Endothelial cell of umbilical vein (primary cell): Measurements from ENCODE around the gene ATP2B2. TPM values are rescaled to one million over a fixed set of nuclear protein-coding genes. Genes with fewer than 3 reads are reported as not detected.

Source experiments
- BruUV-seq: library from RNA; stranded (reverse); fragments of 400-500 nt; replicated peaks from 2 replicates; lab custom pipeline; 2021; lab: Mats Ljungman, UMichigan
- CTCF ChIA-PET: fragments of 300-600, 350-600 bp; sonication (Branson Sonifier 250); formaldehyde crosslinking; loops from one replicate; lab custom pipeline; 2021; ENCODE audit warnings: antibody characterized with exemption, inconsistent platforms; lab: Charles Lee
- POLR2A ChIA-PET: fragments of 300-600, 350-600 bp; sonication (Branson Sonifier 250); formaldehyde crosslinking; loops from one replicate; lab custom pipeline; 2021; ENCODE audit warnings: antibody characterized with exemption, inconsistent platforms; lab: Charles Lee
- DNase-seq: peaks from one replicate; pipeline ENCODE4 v3.0.0-alpha.2; 2011; ENCODE audit warnings: low read depth, low spot score
- FAIRE-seq: peaks from 2 replicates; lab custom pipeline; 2011; peaks lifted over from hg19 to GRCh38; lab: Jason Lieb, UNC
- H2AFZ ChIP-seq: 2 replicates; pipeline ENCODE4 v1.6.0; 2012; ENCODE audit warnings: low read depth, low read length, control low read depth, inconsistent platforms
- H3K27ac ChIP-seq: 2 replicates; pipeline ENCODE4 v1.5.1; 2011; ENCODE audit warnings: low read depth, mild to moderate bottlenecking, control low read depth, low read length, moderate library complexity; ENCODE audit not compliant: insufficient read depth
- H3K27me3 ChIP-seq, 2 experiments: 2 replicates each; pipeline versions ENCODE4 v1.6.0 to v1.6.1; 2011; ENCODE audit warnings: low read length in 2 of 2, mixed read lengths in 1 of 2; ENCODE audit not compliant: control insufficient read depth in 2 of 2, insufficient read depth in 2 of 2
- H3K36me3 ChIP-seq, 2 experiments: 2 replicates in 1 of 2; 3 replicates in 1 of 2; pipeline ENCODE4 v1.5.1; 2011; ENCODE audit warnings: low read length in 2 of 2, mild to moderate bottlenecking in 1 of 2, moderate library complexity in 1 of 2; ENCODE audit not compliant: control insufficient read depth in 2 of 2, insufficient read depth in 2 of 2; ENCODE audit errors: extremely low read depth in 1 of 2
- H3K4me1 ChIP-seq: 3 replicates; pipeline ENCODE4 v1.5.1; 2011; ENCODE audit warnings: mild to moderate bottlenecking, low read length; ENCODE audit not compliant: control insufficient read depth, insufficient read depth; ENCODE audit errors: extremely low read depth
- H3K4me2 ChIP-seq: 2 replicates; pipeline ENCODE4 v1.6.1; 2011; ENCODE audit warnings: low read length, control low read depth, mixed read lengths; ENCODE audit not compliant: insufficient read depth
- H3K4me3 ChIP-seq, 3 experiments: fragments of 200-600 bp in 1 of 3; sonication (generic), shearing (Covaris generic) in 1 of 3; replicated peaks in 1 of 3; 2 replicates each; pipeline ENCODE4 v1.5.1; 2011 to 2016; ENCODE audit warnings: control low read depth in 3 of 3, low read length in 3 of 3, mild to moderate bottlenecking in 2 of 3, inconsistent platforms in 1 of 3, low read depth in 1 of 3, moderate library complexity in 1 of 3; ENCODE audit not compliant: insufficient read depth in 1 of 3
- H3K79me2 ChIP-seq: 2 replicates; pipeline ENCODE4 v1.6.0; 2012; ENCODE audit warnings: low read length, inconsistent platforms; ENCODE audit not compliant: control insufficient read depth, insufficient read depth
- H3K9ac ChIP-seq: replicated peaks from 2 replicates; pipeline ENCODE3; 2011; ENCODE audit warnings: low read length, control low read depth; ENCODE audit not compliant: insufficient read depth; ENCODE audit errors: extremely low read depth
- H3K9me1 ChIP-seq: replicated peaks from 3 replicates; pipeline ENCODE4 v1.6.0; 2011; ENCODE audit warnings: mild to moderate bottlenecking, low read length; ENCODE audit not compliant: control insufficient read depth, insufficient read depth; ENCODE audit errors: extremely low read depth
- H3K9me3 ChIP-seq: replicated peaks from 2 replicates; pipeline ENCODE4 v1.5.1; 2012; ENCODE audit warnings: low read length, inconsistent platforms; ENCODE audit not compliant: control insufficient read depth, insufficient read depth
- H4K20me1 ChIP-seq: replicated peaks from 2 replicates; pipeline ENCODE3; 2011; ENCODE audit warnings: mild to moderate bottlenecking, low read length; ENCODE audit not compliant: control insufficient read depth, insufficient read depth; ENCODE audit errors: extremely low read depth
- EZH2 ChIP-seq: IDR thresholded peaks from 2 replicates; pipeline ENCODE4 v1.6.1; 2012; ENCODE audit warnings: borderline replicate concordance, low read depth, mild to moderate bottlenecking, moderate library complexity, low read length, inconsistent platforms; ENCODE audit not compliant: severe bottlenecking
- FOS ChIP-seq: IDR thresholded peaks from 2 replicates; pipeline ENCODE4 v1.6.1; 2011; ENCODE audit warnings: mild to moderate bottlenecking, low read length, moderate library complexity, borderline replicate concordance; ENCODE audit not compliant: insufficient read depth
- GATA2 ChIP-seq: IDR thresholded peaks from 2 replicates; pipeline ENCODE4 v1.7.0; 2011; ENCODE audit warnings: low read depth, mild to moderate bottlenecking, moderate library complexity, mixed read lengths, low read length; ENCODE audit not compliant: insufficient read length, insufficient read depth
- JUN ChIP-seq: IDR thresholded peaks from 2 replicates; pipeline ENCODE4 v1.6.1; 2011; ENCODE audit warnings: borderline replicate concordance, low read depth; ENCODE audit not compliant: insufficient read length, insufficient read depth
- MAX ChIP-seq: IDR thresholded peaks from 2 replicates; pipeline ENCODE4 v1.6.1; 2011; ENCODE audit not compliant: insufficient read depth, insufficient read length
- MYC ChIP-seq: IDR thresholded peaks from one replicate; pipeline ENCODE4 v1.6.1; 2011; ENCODE audit warnings: mild to moderate bottlenecking, low read depth, low read length
- POLR2A ChIP-seq: IDR thresholded peaks from 2 replicates; pipeline ENCODE4 v1.6.1; 2012; ENCODE audit warnings: low read depth, mild to moderate bottlenecking, control low read depth, low read length
- POLR2AphosphoS5 ChIP-seq: IDR thresholded peaks from 2 replicates; pipeline ENCODE4 v1.6.1; 2012; ENCODE audit warnings: low read depth, mild to moderate bottlenecking, control low read depth, low read length, moderate library complexity; ENCODE audit not compliant: insufficient read depth
- dilution Hi-C: fragments of 300-500 bp; cut with MboI; formaldehyde crosslinking; loops from one replicate; pipeline ENCODE4 v1.15.0; 2019; ENCODE audit warnings: low sequenced_read_pairs; ENCODE audit not compliant: extremely low pct_ligation_motif_present
- intact Hi-C: fragments of 100-400 bp; cut with micrococcal nuclease; formaldehyde crosslinking; loops from one replicate; pipeline ENCODE4 v1.10.0; 2022
- polyA plus RNA-seq, 4 experiments: library from polyadenylated mRNA; depleted of rRNA in 3 of 4; stranded (reverse) in 3 of 4; unstranded in 1 of 4; fragments of >200 nt; gene quantifications; 2 replicates each; pipeline versions ENCODE4 v1.2.1 to v1.2.3, GENCODE V29; 2011 to 2012; ENCODE audit warnings: missing spikeins in 1 of 4
- total RNA-seq: library from RNA; stranded (reverse); gene quantifications from 2 replicates; pipeline ENCODE4 v1.2.3, GENCODE V29; 2021
- TF ChIP-seq, protein P1 (sequence below), 2 donors: IDR thresholded peaks; 1 replicate in 1 of 2; 2 replicates in 1 of 2; pipeline ENCODE4 v1.5.1; 2011; ENCODE audit warnings: low read length in 2 of 2, mild to moderate bottlenecking in 2 of 2, moderate library complexity in 2 of 2, control low read depth in 1 of 2, inconsistent platforms in 1 of 2, low read depth in 1 of 2; ENCODE audit not compliant: insufficient read depth in 1 of 2; ENCODE audit errors: extremely low read depth in 1 of 2

ATP2B2 gene
- total and polyA plus RNA-seq, 2 donors (not counting 3 experiments of a cell fraction or from before 2014, with no cell fraction given): not detected

- H3K4me2 ChIP-seq: no peak overlapping the region
- no peaks in the 10 kb centered on the region for H3K4me1 ChIP-seq
- dilution Hi-C loops (no loop called here), intact Hi-C loops (loop anchor here (2.0 kb wide), 1 partner anchor 38 kb away; no protein-coding TSS in a partner anchor)
- POLR2A ChIA-PET: no interaction called here
- H3K9ac ChIP-seq: no peak overlapping the region
- no peaks in the 10 kb centered on the region for H3K36me3 ChIP-seq
- no TSS peak for BruUV-seq
- H3K79me2 ChIP-seq: no peaks in the 10 kb centered on the region
- H3K27me3 ChIP-seq: no peaks in the 10 kb centered on the region
- FAIRE-seq (no peak), DNase-seq (no peak)
- H2AFZ ChIP-seq: no peak overlapping the region
- H3K9me3 ChIP-seq: no peaks in the 10 kb centered on the region
- TF ChIP-seq FOS (no peak), POLR2AphosphoS5 (no peak), GATA2 (no peak), JUN (no peak), POLR2A (no peak), MYC (no peak), MAX (no peak), EZH2 (no peak)
- TF ChIP-seq, protein P1, sequence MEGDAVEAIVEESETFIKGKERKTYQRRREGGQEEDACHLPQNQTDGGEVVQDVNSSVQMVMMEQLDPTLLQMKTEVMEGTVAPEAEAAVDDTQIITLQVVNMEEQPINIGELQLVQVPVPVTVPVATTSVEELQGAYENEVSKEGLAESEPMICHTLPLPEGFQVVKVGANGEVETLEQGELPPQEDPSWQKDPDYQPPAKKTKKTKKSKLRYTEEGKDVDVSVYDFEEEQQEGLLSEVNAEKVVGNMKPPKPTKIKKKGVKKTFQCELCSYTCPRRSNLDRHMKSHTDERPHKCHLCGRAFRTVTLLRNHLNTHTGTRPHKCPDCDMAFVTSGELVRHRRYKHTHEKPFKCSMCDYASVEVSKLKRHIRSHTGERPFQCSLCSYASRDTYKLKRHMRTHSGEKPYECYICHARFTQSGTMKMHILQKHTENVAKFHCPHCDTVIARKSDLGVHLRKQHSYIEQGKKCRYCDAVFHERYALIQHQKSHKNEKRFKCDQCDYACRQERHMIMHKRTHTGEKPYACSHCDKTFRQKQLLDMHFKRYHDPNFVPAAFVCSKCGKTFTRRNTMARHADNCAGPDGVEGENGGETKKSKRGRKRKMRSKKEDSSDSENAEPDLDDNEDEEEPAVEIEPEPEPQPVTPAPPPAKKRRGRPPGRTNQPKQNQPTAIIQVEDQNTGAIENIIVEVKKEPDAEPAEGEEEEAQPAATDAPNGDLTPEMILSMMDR (IDR thresholded peaks at IDR 0.05; ENCODE audit: extremely low read depth in 1 of 2, insufficient read depth in 1 of 2, low read depth in 1 of 2, low read length in 2 of 2): no peak
- CTCF ChIA-PET: interaction anchor here (1.2 kb wide), 1 partner anchor 26 kb away, joined by 3 read pairs; no protein-coding TSS in a partner anchor
- no peaks in the 10 kb centered on the region for H4K20me1 ChIP-seq
- no peaks in the 10 kb centered on the region for H3K9me1 ChIP-seq
- no peak overlapping the region for H3K4me3 ChIP-seq
- H3K27ac ChIP-seq: no peak overlapping the region
Measured at GRCh38 chr3:10404876-10405275, 100.5 kb downstream of the ATP2B2 start.
